GM11168 (cell line): ENCODE measurements around the gene AAMDC.
"Not testable (repeated sequence)": the region's sequence is repeated elsewhere in the genome, so short reads cannot be mapped to it uniquely, and the experiment has no call there.

Experiments
- in situ Hi-C: fragments of 300-500 bp; cut with MboI; formaldehyde crosslinking; loops from one replicate; pipeline ENCODE4 v1.12.0; 2022; ENCODE audit warnings: low sequenced_read_pairs; ENCODE audit not compliant: unreplicated experiment

Gene AAMDC

GRCh38 chr11:77883775-77884174 is 62.8 kb downstream of the AAMDC start:
- in situ Hi-C loops: no loop called here

GRCh38 chr11:77884186-77884828 is 63.4 kb downstream of the AAMDC start:
- in situ Hi-C loops: no loop called here

DNA sequence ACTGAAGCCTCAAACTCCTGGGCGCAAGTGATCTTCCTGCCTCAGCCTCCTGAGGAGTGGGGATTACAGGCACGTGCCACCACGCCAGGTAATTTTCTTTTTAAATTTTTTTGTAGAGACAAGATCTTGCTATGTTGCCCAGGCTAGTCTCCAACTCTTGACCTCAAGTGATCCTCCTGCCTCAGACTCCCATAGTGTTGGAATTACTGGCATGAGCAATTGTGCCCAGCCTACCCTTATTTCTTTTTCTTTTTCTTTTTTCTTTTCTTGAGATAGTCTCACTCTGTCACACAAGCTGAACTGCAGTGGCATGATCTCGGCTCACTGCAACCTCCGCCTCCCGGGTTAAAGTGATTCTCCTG is 63.9 kb downstream of the AAMDC start:
- in situ Hi-C loops: no loop called here

- in situ Hi-C loops: no loop called here
Observed at GRCh38 chr11:77886401-77886800, 65.5 kb downstream of the AAMDC start.

DNA sequence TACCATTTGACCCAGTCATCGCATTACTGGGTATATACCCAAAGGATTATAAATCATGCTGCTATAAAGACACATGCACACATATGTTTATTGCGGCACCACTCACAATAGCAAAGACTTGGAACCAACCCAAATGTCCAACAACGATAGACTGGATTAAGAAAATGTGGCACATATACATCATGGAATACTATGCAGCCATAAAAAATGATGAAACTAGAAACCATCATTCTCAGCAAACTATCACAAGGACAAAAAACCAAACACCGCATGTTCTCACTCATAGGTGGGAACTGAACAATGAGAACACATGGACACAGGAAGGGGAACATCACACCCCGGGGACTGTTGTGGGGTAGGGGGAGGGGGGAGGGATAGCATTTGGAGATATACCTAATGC is 68.1 kb downstream of the AAMDC start:
- in situ Hi-C loops: not testable (repeated sequence)

DNA sequence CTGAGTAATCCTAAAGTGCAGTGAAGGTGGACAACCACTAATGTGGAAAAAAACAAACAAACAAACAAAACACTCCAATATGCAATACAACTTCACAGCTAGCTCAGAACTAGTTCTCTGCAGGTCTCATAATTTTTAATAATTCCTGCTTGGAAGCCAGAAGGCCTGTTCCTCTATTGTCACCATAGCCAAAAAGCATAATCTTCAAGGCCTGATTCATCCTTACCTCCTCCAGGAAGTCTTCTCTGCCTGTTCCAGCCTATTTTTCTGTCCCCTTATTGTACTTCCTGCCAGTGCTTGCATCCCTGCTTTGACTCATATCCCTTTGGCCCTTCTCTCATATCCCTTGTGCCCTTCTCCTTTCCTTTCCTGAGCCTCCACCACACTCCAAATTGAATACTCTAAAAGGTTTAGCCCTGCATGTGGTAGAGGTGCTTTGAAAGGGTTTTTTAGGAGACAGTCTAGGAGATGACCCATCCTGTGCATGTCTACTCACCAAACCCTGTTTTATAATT is 69.2 kb downstream of the AAMDC start:
- in situ Hi-C loops: not testable (repeated sequence)

GRCh38 chr11:77890619-77891056 is 69.7 kb downstream of the AAMDC start:
- in situ Hi-C loops: not testable (repeated sequence)

- in situ Hi-C loops: not testable (repeated sequence)
Observed at GRCh38 chr11:77891256-77891655, 70.3 kb downstream of the AAMDC start.

GRCh38 chr11:77891703-77892102 is 70.8 kb downstream of the AAMDC start:
- in situ Hi-C loops: not testable (repeated sequence)

GRCh38 chr11:77894949-77895348 is 74.0 kb downstream of the AAMDC start:
- in situ Hi-C loops: not testable (repeated sequence)

- in situ Hi-C loops: no loop called here
Observed at GRCh38 chr11:77908835-77909234, 87.9 kb downstream of the AAMDC start.

GRCh38 chr11:77909277-77909676 is 88.3 kb downstream of the AAMDC start:
- in situ Hi-C loops: no loop called here

GRCh38 chr11:77910828-77911227 is 89.9 kb downstream of the AAMDC start:
- in situ Hi-C loops: not testable (repeated sequence)

- in situ Hi-C loops: not testable (repeated sequence)
Observed at GRCh38 chr11:77913608-77914306, 92.8 kb downstream of the AAMDC start.

DNA sequence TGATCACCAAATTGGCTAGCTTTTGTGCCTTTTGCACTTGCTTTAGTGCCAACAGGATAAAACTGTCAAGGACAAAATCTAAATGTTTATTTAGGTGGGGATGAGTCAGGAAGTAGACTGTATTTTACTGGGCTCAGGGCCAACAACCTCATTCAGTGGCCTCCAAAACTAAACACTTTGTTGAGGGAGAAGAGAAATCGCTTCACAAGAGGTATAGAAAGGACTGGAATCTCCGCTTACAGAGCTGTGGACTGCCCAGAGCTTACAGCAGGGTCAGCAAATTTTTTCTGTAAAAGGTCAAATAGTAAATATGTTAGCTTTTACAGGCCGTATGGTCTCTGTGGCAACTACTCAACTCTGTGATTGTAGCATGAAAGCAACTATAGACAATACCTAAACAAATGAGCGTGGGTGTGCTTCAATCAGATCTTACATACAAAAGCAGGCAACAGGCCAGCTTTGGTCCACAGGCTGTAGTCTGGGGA is 93.4 kb downstream of the AAMDC start:
- in situ Hi-C loops: not testable (repeated sequence)

- in situ Hi-C loops: not testable (repeated sequence)
Observed at GRCh38 chr11:77917713-77918112, 96.8 kb downstream of the AAMDC start.
